ENCODE results near the gene PLAAT3. TPM values are rescaled to one million over a fixed set of nuclear protein-coding genes. Genes with fewer than 3 reads are reported as not detected.

The PLAAT3 gene
- total RNA-seq, 2 experiments from 2014 or later, result 4.8 to 6.5 TPM

DNA sequence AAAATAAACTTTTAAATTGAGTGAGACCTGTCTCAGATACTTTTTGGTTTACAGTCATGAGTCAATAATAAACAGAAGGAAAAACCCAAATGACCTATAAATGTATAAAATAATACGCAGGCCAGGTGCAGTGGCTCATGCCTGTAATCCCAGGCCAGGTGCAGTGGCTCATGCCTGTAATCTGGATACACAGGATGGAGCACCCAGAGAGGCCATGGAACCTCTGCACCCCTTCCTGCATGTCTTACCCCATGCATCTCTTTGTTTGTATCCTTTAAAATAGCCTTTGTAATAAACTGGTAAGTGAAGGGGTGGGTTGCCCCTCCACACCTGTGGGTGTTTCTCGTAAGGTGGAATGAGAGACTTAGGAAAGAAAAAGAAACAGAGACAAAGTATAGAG lies 86.6 kb downstream of the PLAAT3 start:
- H3K4me1 Mint-ChIP-seq (ENCODE audit: low read depth), result peaks cover 32% of the 10 kb centered on the region
- no peaks in the 10 kb centered on the region for H3K27me3 Mint-ChIP-seq
- H3K4me3 Mint-ChIP-seq, result no peak overlapping the region
- DNase-seq (no peak), ATAC-seq (no peak)
- ChIA-PET CTCF (no interaction called here), POLR2A (interaction anchor here (0.6 kb wide), 1 partner anchor 10 kb away, joined by 3 read pairs; no protein-coding TSS in a partner anchor)
- intact Hi-C loops (cut with micrococcal nuclease), result no loop called here
- peaks cover 1% of the 10 kb centered on the region for H3K9me3 Mint-ChIP-seq
- no peak overlapping the region for H3K27ac Mint-ChIP-seq
- no peaks in the 10 kb centered on the region for H3K36me3 Mint-ChIP-seq (ENCODE audit: low read depth)
- TF ChIP-seq CTCF (IDR thresholded peaks at IDR 0.05), result no peak

Other genes with a start within 250 kb of the PLAAT3 start
- not detected for gene SLC22A9, start 244.6 kb downstream of the PLAAT3 start, total RNA-seq
- gene PLAAT5, start 123.3 kb downstream of the PLAAT3 start, total RNA-seq, result under 1 TPM; 0.16 to 0.29 TPM
- gene LGALS12, start 108.3 kb downstream of the PLAAT3 start, total RNA-seq, result not detected
- 10 to 100 TPM; 24.1 to 26.2 TPM for gene PLAAT4, start 77.6 kb downstream of the PLAAT3 start, total RNA-seq
- gene PLAAT2, start 51.1 kb downstream of the PLAAT3 start, total RNA-seq, result under 1 TPM in 1 of 2 experiments, not detected in 1; 0.38 TPM
- gene ATL3, start 56.9 kb upstream of the PLAAT3 start, total RNA-seq, result 10 to 100 TPM; 24.1 to 24.4 TPM
- 10 to 100 TPM; 32.1 to 34.0 TPM for gene RTN3, start 67.1 kb upstream of the PLAAT3 start, total RNA-seq
- 1 to 10 TPM; 4.1 to 4.3 TPM for gene ZFTA, start 154.3 kb upstream of the PLAAT3 start, total RNA-seq
- 10 to 100 TPM; 28.4 to 29.0 TPM for gene SPINDOC, start 199.0 kb upstream of the PLAAT3 start, total RNA-seq
- gene MARK2, start 224.7 kb upstream of the PLAAT3 start, total RNA-seq, result 10 to 100 TPM; 23.3 to 24.5 TPM

All from activated CD8-positive, alpha-beta T cell treated with anti-CD3 and anti-CD28 coated beads for 36 hours (primary cell).